GM12801 (cell line): ENCODE data around the gene LGALS3BP.

Experiments
- CTCF ChIP-seq: IDR thresholded peaks from one replicate; pipeline ENCODE4 v1.5.1; 2011; ENCODE audit warnings: control low read depth; ENCODE audit not compliant: insufficient read length; ENCODE audit errors: extremely low read depth

Gene LGALS3BP

GRCh38 chr17:78990349-78991016 is 10.8 kb upstream of the LGALS3BP start:
- TF ChIP-seq CTCF = no peak

- TF ChIP-seq CTCF = no peak
Observed at GRCh38 chr17:78988152-78988551, 8.4 kb upstream of the LGALS3BP start.

- TF ChIP-seq CTCF = no peak
Observed at GRCh38 chr17:78986649-78987328, 7.1 kb upstream of the LGALS3BP start.

- no peak for TF ChIP-seq CTCF
Observed at GRCh38 chr17:78986048-78986648, 6.4 kb upstream of the LGALS3BP start.

- no peak for TF ChIP-seq CTCF
Observed at GRCh38 chr17:78985395-78985794, 5.7 kb upstream of the LGALS3BP start.

GRCh38 chr17:78981010-78981888 is 1.5 kb upstream of the LGALS3BP start:
- TF ChIP-seq CTCF = no peak

GRCh38 chr17:78980624-78980972 is 875 bp upstream of the LGALS3BP start:
- no peak for TF ChIP-seq CTCF
